Activated naive CD4-positive, alpha-beta T cell treated with anti-CD3 and anti-CD28 coated beads, Interleukin-2, amount 10 ng/mL, durations not matched to agents 7 days and 5 days (primary cell): Measurements from ENCODE around the gene PSPC1.
"Not testable (repeated sequence)": the region's sequence is repeated elsewhere in the genome, so short reads cannot be mapped to it uniquely, and the experiment has no call there.

Experiments
- CTCF ChIA-PET: fragments of 350-600 bp; sonication (Branson Sonifier 250); formaldehyde crosslinking; loops from one replicate; lab custom pipeline; 2021; ENCODE audit warnings: antibody characterized with exemption; lab: Charles Lee
- DNase-seq: peaks from one replicate; pipeline ENCODE4 v3.0.0-alpha.2; 2020
- H3K27ac Mint-ChIP-seq: one replicate; pipeline ENCODE4 v1.8.0; 2021; ENCODE audit warnings: mild to moderate bottlenecking, moderate library complexity, mixed read lengths
- H3K27me3 Mint-ChIP-seq: one replicate; pipeline ENCODE4 v1.8.0; 2021; ENCODE audit warnings: mild to moderate bottlenecking, mixed read lengths
- H3K36me3 Mint-ChIP-seq: one replicate; pipeline ENCODE4 v1.8.0; 2021; ENCODE audit warnings: mixed read lengths
- H3K4me1 Mint-ChIP-seq: one replicate; pipeline ENCODE4 v1.8.0; 2021; ENCODE audit warnings: mixed read lengths
- H3K4me3 Mint-ChIP-seq: one replicate; pipeline ENCODE4 v1.8.0; 2021; ENCODE audit warnings: mild to moderate bottlenecking, moderate library complexity, mixed read lengths
- H3K9me3 Mint-ChIP-seq: one replicate; pipeline ENCODE4 v1.8.0; 2021; ENCODE audit warnings: mixed read lengths

Gene PSPC1

GRCh38 chr13:19782049-19782726 is 557 bp downstream of the PSPC1 start:
- H3K4me1 Mint-ChIP-seq, result peaks cover 15% of the 10 kb centered on the region
- H3K36me3 Mint-ChIP-seq, result peaks cover 12% of the 10 kb centered on the region
- H3K4me3 Mint-ChIP-seq, result peak overlapping the region; percentile 96
- H3K27me3 Mint-ChIP-seq, result peaks cover 4% of the 10 kb centered on the region
- CTCF ChIA-PET, result interaction anchor here (1.2 to 1.6 kb wide), 2 partner anchors 79 to 81 kb away, joined by 4 to 5 read pairs; partner anchors contain the start of gene ZMYM5
- peak overlapping the region; percentile 99 for H3K27ac Mint-ChIP-seq
- peak; percentile 75 for DNase-seq
- H3K9me3 Mint-ChIP-seq, result no peaks in the 10 kb centered on the region

- Mint-ChIP-seq H3K27me3 (peaks cover 4% of the 10 kb centered on the region), H3K36me3 (peaks cover 12% of the 10 kb centered on the region), H3K4me1 (peaks cover 15% of the 10 kb centered on the region), H3K9me3 (no peaks in the 10 kb centered on the region), H3K27ac (peak overlapping the region; percentile 99), H3K4me3 (peak overlapping the region; percentile 96)
- CTCF ChIA-PET, result no interaction called here
- DNase-seq, result no peak
Observed at GRCh38 chr13:19781526-19781925, 1.2 kb downstream of the PSPC1 start.

DNA sequence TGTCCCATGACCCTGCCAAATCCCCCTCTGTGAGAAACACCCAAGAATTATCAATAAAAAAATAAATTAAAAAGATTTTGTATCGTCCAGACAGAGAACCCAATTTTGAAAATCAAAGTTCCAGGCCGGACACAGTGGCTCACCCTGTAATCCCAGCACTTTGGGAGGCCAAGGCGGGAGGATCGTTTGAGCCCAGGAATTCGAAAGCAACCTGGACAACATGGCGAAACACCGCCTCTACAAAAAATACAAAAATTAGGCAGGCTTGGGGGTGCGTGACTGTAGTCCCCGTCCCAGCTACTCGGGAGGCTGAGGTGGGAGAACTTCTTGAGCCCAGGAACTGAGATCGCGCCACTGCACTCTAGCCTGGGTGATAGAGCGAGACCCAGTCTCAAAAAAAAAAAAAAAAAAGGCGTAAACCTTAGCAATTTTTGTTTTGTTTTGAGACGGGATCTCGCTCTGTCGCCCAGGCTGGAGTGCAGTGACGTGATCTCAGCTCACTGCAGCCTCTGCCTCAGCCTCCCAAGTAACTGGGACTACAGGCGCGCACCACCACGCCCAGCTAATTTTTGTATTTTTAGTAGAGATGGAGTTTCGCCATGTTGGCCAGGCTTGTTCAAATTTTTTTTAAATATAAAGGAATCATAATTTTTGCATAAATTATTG is 1.9 kb downstream of the PSPC1 start:
- Mint-ChIP-seq H3K4me3 (peak overlapping the region; percentile 96), H3K36me3 (peaks cover 15% of the 10 kb centered on the region), H3K27ac (peak overlapping the region; percentile 79), H3K4me1 (peaks cover 19% of the 10 kb centered on the region)
- peak; percentile 23 for DNase-seq
- H3K27me3 Mint-ChIP-seq, H3K9me3 Mint-ChIP-seq, CTCF ChIA-PET: not testable (repeated sequence)

GRCh38 chr13:19772306-19772705 is 10.4 kb downstream of the PSPC1 start:
- no peak for DNase-seq
- no peaks in the 10 kb centered on the region for H3K9me3 Mint-ChIP-seq
- no peak overlapping the region for H3K4me3 Mint-ChIP-seq
- H3K27ac Mint-ChIP-seq, result no peak overlapping the region
- H3K27me3 Mint-ChIP-seq, result no peaks in the 10 kb centered on the region
- CTCF ChIA-PET, result interaction anchor here (0.8 kb wide), 1 partner anchor 138 kb away, joined by 3 read pairs; no protein-coding TSS in a partner anchor
- H3K36me3 Mint-ChIP-seq, result peaks cover 35% of the 10 kb centered on the region
- peaks cover 32% of the 10 kb centered on the region for H3K4me1 Mint-ChIP-seq

DNA sequence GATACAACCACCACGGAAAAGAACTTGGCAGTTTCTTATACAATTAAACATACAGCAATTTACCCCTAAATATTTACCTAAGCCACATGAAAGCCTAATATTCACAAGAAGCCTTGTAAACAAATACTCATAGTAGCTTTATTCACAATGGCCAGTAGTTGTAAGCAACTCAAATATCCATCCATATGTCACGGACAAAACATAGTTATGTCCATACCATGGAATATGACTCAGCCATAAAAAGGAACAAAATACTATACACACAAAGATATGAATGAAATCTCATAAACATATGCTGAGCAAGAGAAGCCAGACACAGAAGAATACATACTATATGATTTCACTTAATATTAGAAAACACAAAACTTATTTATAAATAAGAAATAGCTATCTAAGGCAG is 12.9 kb downstream of the PSPC1 start:
- DNase-seq, result no peak
- H3K27me3 Mint-ChIP-seq, result no peaks in the 10 kb centered on the region
- H3K4me3 Mint-ChIP-seq, result no peak overlapping the region
- no peaks in the 10 kb centered on the region for H3K9me3 Mint-ChIP-seq
- H3K4me1 Mint-ChIP-seq, result peaks cover 30% of the 10 kb centered on the region
- no peak overlapping the region for H3K27ac Mint-ChIP-seq
- peaks cover 36% of the 10 kb centered on the region for H3K36me3 Mint-ChIP-seq
- CTCF ChIA-PET, result no interaction called here

DNA sequence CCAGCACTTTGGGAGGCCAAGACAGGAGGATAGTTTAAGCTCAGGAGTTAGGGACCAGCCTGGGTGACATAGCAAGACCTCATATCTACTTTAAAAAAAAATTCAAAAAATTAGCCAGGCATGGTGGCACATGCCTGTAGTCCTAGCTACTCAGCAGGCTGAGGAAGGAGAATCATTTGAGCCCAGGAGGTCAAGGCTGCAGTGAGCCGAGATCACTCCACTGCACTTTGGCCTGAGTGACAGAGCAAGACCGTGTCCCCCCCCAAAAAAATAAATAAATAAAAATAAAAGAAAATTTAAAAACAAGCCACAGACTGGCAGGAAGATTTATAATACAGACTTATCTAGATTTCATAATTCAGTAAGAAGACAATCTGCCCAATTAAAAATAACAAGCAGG is 14.8 kb downstream of the PSPC1 start:
- peaks cover 38% of the 10 kb centered on the region for H3K4me1 Mint-ChIP-seq
- H3K27me3 Mint-ChIP-seq, result no peaks in the 10 kb centered on the region
- CTCF ChIA-PET, result no interaction called here
- no peaks in the 10 kb centered on the region for H3K9me3 Mint-ChIP-seq
- H3K27ac Mint-ChIP-seq, result no peak overlapping the region
- H3K4me3 Mint-ChIP-seq, result no peak overlapping the region
- H3K36me3 Mint-ChIP-seq, result peaks cover 42% of the 10 kb centered on the region
- DNase-seq, result no peak

GRCh38 chr13:19766591-19766990 is 16.2 kb downstream of the PSPC1 start:
- H3K27me3 Mint-ChIP-seq, result no peaks in the 10 kb centered on the region
- CTCF ChIA-PET, result no interaction called here
- H3K4me1 Mint-ChIP-seq, result peaks cover 41% of the 10 kb centered on the region
- peak overlapping the region; percentile 55 for H3K27ac Mint-ChIP-seq
- H3K4me3 Mint-ChIP-seq, result no peak overlapping the region
- H3K36me3 Mint-ChIP-seq, result peaks cover 48% of the 10 kb centered on the region
- H3K9me3 Mint-ChIP-seq, result no peaks in the 10 kb centered on the region
- DNase-seq, result no peak

DNA sequence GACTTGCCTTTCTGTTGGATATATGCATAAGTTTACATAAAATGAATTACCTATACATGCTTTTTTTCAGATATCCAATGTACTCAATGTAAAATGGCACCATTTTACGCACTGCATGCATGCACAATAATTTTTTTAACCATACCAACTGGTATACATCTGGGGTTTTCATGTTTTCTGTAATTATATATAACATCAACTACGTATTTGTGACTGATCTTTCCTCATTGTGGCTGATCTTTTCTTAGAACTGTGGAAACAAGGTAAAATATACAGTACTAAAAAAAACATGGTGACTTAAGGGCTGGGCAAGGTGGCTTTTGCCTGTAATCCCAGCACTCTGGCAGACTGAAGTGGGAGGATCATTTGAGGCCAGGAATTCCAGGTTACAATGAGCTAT is 18.5 kb downstream of the PSPC1 start:
- H3K4me3 Mint-ChIP-seq, result no peak overlapping the region
- no peaks in the 10 kb centered on the region for H3K9me3 Mint-ChIP-seq
- H3K27ac Mint-ChIP-seq, result no peak overlapping the region
- DNase-seq, result no peak
- no peaks in the 10 kb centered on the region for H3K27me3 Mint-ChIP-seq
- peaks cover 56% of the 10 kb centered on the region for H3K36me3 Mint-ChIP-seq
- CTCF ChIA-PET, result no interaction called here
- peaks cover 42% of the 10 kb centered on the region for H3K4me1 Mint-ChIP-seq

DNA sequence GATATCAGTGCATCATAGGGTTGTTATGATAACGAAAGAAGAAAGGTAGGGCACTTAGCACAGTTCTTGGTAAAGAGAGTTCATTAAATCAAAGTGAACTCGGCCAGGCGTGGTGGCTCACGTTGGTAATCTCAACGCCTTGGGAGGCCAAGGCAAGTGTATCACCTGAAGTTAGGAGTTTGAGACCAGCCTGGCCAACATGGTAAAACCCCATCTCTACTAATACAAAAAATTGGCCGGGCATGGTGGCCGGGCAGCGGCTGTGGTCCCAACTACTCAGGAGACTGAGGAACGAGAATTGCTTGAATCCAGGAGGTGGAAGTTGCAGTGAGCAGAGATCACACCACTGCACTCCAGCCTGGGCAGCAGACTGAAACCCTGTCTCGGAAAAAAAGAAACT is 19.1 kb downstream of the PSPC1 start:
- no peak for DNase-seq
- H3K27ac Mint-ChIP-seq, result no peak overlapping the region
- CTCF ChIA-PET, result interaction anchor here (0.7 kb wide), 1 partner anchor 24 kb away, joined by 6 read pairs; no protein-coding TSS in a partner anchor
- no peaks in the 10 kb centered on the region for H3K27me3 Mint-ChIP-seq
- no peaks in the 10 kb centered on the region for H3K9me3 Mint-ChIP-seq
- H3K4me3 Mint-ChIP-seq, result no peak overlapping the region
- H3K4me1 Mint-ChIP-seq, result peaks cover 42% of the 10 kb centered on the region
- peaks cover 62% of the 10 kb centered on the region for H3K36me3 Mint-ChIP-seq

DNA sequence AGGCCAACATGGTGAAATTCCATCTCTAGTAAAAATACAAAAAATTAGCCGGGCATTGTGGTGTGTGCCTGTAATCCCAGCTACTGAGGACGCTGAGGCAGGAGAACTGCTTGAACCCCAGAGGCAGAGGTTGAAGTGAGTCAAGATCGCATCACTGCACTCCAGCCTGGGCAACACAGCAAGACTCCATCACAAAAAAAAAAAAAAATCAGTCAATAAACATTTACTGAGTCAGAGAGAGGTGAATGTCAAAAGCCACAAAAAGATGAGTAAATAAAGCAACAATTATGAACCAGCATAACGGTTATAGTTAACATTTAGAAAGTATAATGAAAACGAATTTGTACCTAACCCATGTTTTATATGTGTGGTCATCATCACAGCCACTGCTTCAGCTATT is 23.1 kb downstream of the PSPC1 start:
- no peaks in the 10 kb centered on the region for H3K9me3 Mint-ChIP-seq
- DNase-seq, result no peak
- H3K27ac Mint-ChIP-seq, result no peak overlapping the region
- no peaks in the 10 kb centered on the region for H3K27me3 Mint-ChIP-seq
- H3K4me1 Mint-ChIP-seq, result peaks cover 28% of the 10 kb centered on the region
- H3K4me3 Mint-ChIP-seq, result no peak overlapping the region
- CTCF ChIA-PET, result no interaction called here
- peaks cover 67% of the 10 kb centered on the region for H3K36me3 Mint-ChIP-seq

DNA sequence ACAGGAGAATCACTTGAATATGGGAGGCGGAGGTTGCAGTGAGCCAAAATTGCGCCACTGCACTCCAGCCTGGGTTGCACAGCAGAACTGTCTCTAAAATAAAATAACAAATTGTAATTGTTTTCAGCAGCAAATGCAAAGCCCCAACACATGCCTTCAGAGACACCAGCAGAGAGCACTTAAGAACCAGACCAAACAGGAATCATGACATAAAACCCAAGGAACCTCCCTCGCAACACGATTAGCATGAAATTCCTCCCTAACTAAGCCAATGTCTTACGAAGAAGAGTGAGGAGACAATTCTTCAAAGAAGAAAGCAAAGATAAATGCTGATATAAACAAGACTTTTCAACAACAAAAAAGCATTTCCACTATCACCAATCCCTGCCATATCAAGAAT is 40.1 kb downstream of the PSPC1 start:
- Mint-ChIP-seq H3K36me3 (peaks cover 31% of the 10 kb centered on the region), H3K27ac (no peak overlapping the region), H3K4me1 (peaks cover 3% of the 10 kb centered on the region), H3K9me3 (no peaks in the 10 kb centered on the region), H3K27me3 (no peaks in the 10 kb centered on the region), H3K4me3 (no peak overlapping the region)
- DNase-seq, result no peak
- CTCF ChIA-PET, result interaction anchor here (1.2 kb wide), 1 partner anchor 76 kb away, joined by 3 read pairs; no protein-coding TSS in a partner anchor

GRCh38 chr13:19737844-19738557 is 44.7 kb downstream of the PSPC1 start:
- H3K27ac Mint-ChIP-seq, result no peak overlapping the region
- CTCF ChIA-PET, result interaction anchor here (1.2 kb wide), 1 partner anchor 222 kb away, joined by 3 read pairs; no protein-coding TSS in a partner anchor

DNA sequence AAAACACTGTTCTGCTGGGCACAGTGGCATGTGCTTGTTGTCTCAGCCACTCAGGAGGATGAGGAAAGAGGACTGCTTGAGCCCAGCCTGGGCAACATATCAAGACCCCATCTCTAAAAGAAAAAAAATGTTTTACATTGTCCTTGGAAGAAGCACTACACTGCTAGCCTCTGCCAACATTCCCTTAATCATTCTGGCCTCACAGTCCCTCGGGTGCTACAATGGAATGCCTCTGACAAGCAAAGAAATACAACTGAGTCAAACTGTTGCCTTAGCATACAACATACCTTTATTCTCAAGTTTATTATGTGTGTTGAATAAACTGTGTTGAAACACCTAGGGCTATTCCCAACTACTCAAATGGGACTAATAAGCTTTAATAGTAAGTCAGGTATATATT is 56.1 kb downstream of the PSPC1 start:
- Mint-ChIP-seq H3K27ac (no peak overlapping the region), H3K4me3 (no peak overlapping the region), H3K27me3 (no peaks in the 10 kb centered on the region), H3K4me1 (no peaks in the 10 kb centered on the region), H3K36me3 (peaks cover 40% of the 10 kb centered on the region), H3K9me3 (no peaks in the 10 kb centered on the region)
- no peak for DNase-seq
- CTCF ChIA-PET, result interaction anchor here (0.5 kb wide), 1 partner anchor 23 kb away, joined by 4 read pairs; no protein-coding TSS in a partner anchor

More at GRCh38 chr13:19737844-19738557, 44.7 kb downstream of the PSPC1 start:
- Mint-ChIP-seq H3K36me3 (peaks cover 38% of the 10 kb centered on the region), H3K9me3 (no peaks in the 10 kb centered on the region), H3K4me3 (no peak overlapping the region), H3K27me3 (no peaks in the 10 kb centered on the region), H3K4me1 (peaks cover 3% of the 10 kb centered on the region)
- no peak for DNase-seq

DNA sequence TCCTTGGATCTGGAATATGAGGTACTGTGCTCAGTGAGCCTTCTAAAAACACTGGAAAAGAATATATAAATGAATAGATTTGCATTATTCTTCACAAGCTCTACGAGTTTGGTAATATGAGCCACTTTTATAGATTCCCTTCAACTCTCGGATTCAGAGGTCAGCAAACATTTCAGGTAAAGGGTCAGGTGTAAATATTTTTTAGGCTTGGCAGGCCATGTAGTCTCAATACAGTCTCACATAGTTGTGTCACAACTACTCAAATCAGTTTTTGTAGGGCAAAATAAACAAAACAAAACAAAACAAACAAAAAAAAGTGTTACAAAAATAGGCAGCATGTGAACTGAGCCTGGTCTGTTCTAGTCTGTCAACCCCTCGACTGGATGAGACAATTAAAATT is 57.4 kb downstream of the PSPC1 start:
- H3K27ac Mint-ChIP-seq, result no peak overlapping the region
- no peaks in the 10 kb centered on the region for H3K27me3 Mint-ChIP-seq
- no peak overlapping the region for H3K4me3 Mint-ChIP-seq
- CTCF ChIA-PET, result no interaction called here
- no peaks in the 10 kb centered on the region for H3K9me3 Mint-ChIP-seq
- DNase-seq, result no peak
- no peaks in the 10 kb centered on the region for H3K4me1 Mint-ChIP-seq
- H3K36me3 Mint-ChIP-seq, result peaks cover 40% of the 10 kb centered on the region
